MM.1S (cell line): ENCODE results near the gene FBLN1.

ENCODE experiments used
- EZH2 ChIP-seq: fragments of 300-600 bp; sonication (generic); optimal IDR thresholded peaks from 2 replicates; pipeline ENCODE3; 2017; ENCODE audit warnings: low read depth, mild to moderate bottlenecking, antibody characterized with exemption, low read length, mixed read lengths
- TF ChIP-seq, protein P1 (sequence below): fragments of 300-600 bp; sonication (generic); IDR thresholded peaks from 2 replicates; pipeline ENCODE4 v1.5.1; 2016; ENCODE audit warnings: antibody characterized with exemption, low read length, mixed read lengths

DNA sequence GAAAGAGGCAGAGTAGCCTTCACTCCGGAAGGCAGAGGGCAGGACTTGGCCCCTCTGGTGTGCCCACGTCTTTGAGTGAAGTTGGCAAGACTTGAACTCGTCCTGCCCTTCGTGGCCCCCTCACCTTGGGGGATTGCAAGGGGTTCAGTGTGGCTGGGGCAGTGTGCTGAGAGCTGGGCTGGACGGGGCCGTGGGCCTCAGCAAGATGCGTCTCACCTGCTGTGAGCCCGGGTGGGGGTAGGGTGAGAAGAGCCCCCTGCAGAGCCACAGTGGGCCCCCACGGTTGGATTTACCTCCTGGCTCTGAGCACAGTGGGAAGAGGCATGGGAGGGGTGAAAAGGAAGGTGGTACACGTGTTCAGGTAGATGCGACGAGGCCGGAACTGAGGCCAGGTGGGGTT lies 87.6 kb downstream of the FBLN1 start:
- TF ChIP-seq, protein P1, sequence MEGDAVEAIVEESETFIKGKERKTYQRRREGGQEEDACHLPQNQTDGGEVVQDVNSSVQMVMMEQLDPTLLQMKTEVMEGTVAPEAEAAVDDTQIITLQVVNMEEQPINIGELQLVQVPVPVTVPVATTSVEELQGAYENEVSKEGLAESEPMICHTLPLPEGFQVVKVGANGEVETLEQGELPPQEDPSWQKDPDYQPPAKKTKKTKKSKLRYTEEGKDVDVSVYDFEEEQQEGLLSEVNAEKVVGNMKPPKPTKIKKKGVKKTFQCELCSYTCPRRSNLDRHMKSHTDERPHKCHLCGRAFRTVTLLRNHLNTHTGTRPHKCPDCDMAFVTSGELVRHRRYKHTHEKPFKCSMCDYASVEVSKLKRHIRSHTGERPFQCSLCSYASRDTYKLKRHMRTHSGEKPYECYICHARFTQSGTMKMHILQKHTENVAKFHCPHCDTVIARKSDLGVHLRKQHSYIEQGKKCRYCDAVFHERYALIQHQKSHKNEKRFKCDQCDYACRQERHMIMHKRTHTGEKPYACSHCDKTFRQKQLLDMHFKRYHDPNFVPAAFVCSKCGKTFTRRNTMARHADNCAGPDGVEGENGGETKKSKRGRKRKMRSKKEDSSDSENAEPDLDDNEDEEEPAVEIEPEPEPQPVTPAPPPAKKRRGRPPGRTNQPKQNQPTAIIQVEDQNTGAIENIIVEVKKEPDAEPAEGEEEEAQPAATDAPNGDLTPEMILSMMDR: no peak
- TF ChIP-seq EZH2: no peak
